Uterus (tissue), 4 donors: ENCODE results near the gene ZNF837. TPM values are rescaled to one million over a fixed set of nuclear protein-coding genes. Genes with fewer than 3 reads are reported as not detected.

Experiments
- DNase-seq, 2 donors: peaks; one replicate each; pipeline ENCODE4 v3.0.0-alpha.2; 2019 to 2020
- H3K27ac ChIP-seq, 2 donors: fragments of 200-600 bp; sonication (generic); 1 replicate in 1 of 2; 2 replicates in 1 of 2; pipeline ENCODE4 v1.5.1; 2016 to 2018
- H3K27me3 ChIP-seq, 2 donors: fragments of 200-600 bp; sonication (generic); one replicate each; pipeline ENCODE4 v1.5.1; 2018 to 2019; ENCODE audit warnings: control low read depth in 1 of 2
- H3K36me3 ChIP-seq, 2 donors: fragments of 200-600 bp; sonication (generic); one replicate each; pipeline ENCODE4 v1.5.1; 2019; ENCODE audit warnings: control low read depth in 1 of 2
- H3K4me1 ChIP-seq, 2 donors: fragments of 200-600 bp; sonication (generic); one replicate each; pipeline ENCODE4 v1.5.1; 2018 to 2019; ENCODE audit warnings: control low read depth in 1 of 2
- H3K4me3 ChIP-seq, 2 donors: fragments of 200-600 bp; sonication (generic); 1 replicate in 1 of 2; 2 replicates in 1 of 2; pipeline ENCODE4 v1.5.1; 2018 to 2019; ENCODE audit warnings: mild to moderate bottlenecking in 1 of 2
- H3K9me3 ChIP-seq, 2 donors: fragments of 200-600 bp; sonication (generic); one replicate each; pipeline ENCODE4 v1.5.1; 2019; ENCODE audit warnings: control low read depth in 1 of 2
- CTCF ChIP-seq, 4 experiments: fragments of 200-600 bp in 2 of 4; fragments of 450-650 bp in 2 of 4; sonication (generic) in 2 of 4; IDR thresholded peaks; one replicate each; pipeline ENCODE4 v1.5.1; 2016 to 2019; ENCODE audit warnings: antibody characterized with exemption in 4 of 4, mild to moderate bottlenecking in 2 of 4, moderate library complexity in 1 of 4
- POLR2A ChIP-seq, 2 donors: fragments of 450-650 bp; IDR thresholded peaks; one replicate each; pipeline ENCODE4 v1.6.1; 2016; ENCODE audit warnings: antibody characterized with exemption in 2 of 2, mild to moderate bottlenecking in 1 of 2, moderate library complexity in 1 of 2
- intact Hi-C: fragments of 100-400 bp; cut with DNase I; formaldehyde crosslinking; loops from one replicate; pipeline ENCODE4 v1.15.1; 2023; ENCODE audit warnings: low total_unique reads
- microRNA-seq: library from miRNA; unstranded; fragments of <30 nt; microRNA quantifications from one replicate; pipeline ENCODE4, GENCODE V29; 2016; ENCODE audit warnings: borderline microRNAs expressed, borderline replicate concordance
- small RNA-seq: library from RNA; depleted of rRNA; stranded (forward); fragments of <200 nt; gene quantifications from one replicate; pipeline ENCODE3, GENCODE V24; 2016
- total RNA-seq, 4 donors: library from RNA; depleted of rRNA in 3 of 4; stranded (reverse); fragments of >200 nt in 3 of 4; gene quantifications; one replicate each; pipeline versions ENCODE4 v1.1.0 to v1.2.4, GENCODE V29; 2014 to 2023
- donor health status: DM: yes; HTN: yes; CAD: no.

The ZNF837 gene
- total RNA-seq, 4 donors from 2014 or later, result 1.6 to 4.6 (median 2.8) TPM; not detected in 1

DNA sequence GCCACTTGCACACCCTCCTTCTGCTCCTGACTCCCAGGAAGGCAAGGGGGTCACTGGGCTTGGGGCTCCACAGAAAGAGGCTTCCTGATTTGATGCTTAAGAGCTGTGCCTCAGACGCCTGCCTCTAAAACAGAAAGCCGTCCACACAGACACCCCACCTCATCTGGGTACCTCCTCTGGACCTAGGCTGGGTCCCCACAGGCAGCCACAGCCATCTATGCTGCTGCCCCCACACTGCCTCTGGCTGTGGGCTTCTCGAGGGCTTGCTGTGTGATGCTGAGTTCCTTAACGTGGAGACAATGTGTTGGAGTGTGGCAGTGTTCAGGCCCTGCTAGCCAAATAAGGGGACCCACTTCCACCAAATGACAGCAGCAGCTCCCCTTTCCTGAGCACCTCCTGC is 62.5 kb downstream of the ZNF837 start:
- intact Hi-C loops, result no loop called here

More for the DNA sequence above, 62.5 kb downstream of the ZNF837 start:
- no peaks in the 10 kb centered on the region for H3K27me3 ChIP-seq
- TF ChIP-seq CTCF (IDR thresholded peaks at IDR 0.05) (no peak), POLR2A (IDR thresholded peaks at IDR 0.05) (no peak)
- H3K4me3 ChIP-seq, result no peak overlapping the region
- H3K36me3 ChIP-seq, result no peaks in the 10 kb centered on the region
- H3K9me3 ChIP-seq, result no peaks in the 10 kb centered on the region
- no peak for DNase-seq
- no peaks in the 10 kb centered on the region for H3K4me1 ChIP-seq
- no peak overlapping the region for H3K27ac ChIP-seq

Small RNA genes lying within 50 kb of the gene (microRNA-seq; reads per million reads assigned to microRNA genes)
- gene MIR4754 (not detected), gene MIR6806 (not detected)

Small RNA genes lying within 50 kb of the gene (small RNA-seq; reads per million reads assigned to genes)
- gene MIR4754, result not detected
- gene MIR6806, result not detected
- gene RNA5SP473, result not detected

Other genes with a start within 250 kb of the ZNF837 start
- gene ZNF329, start 230.2 kb downstream of the ZNF837 start, total RNA-seq, result 10 to 100 TPM in 3 of 4 donors, 1 to 10 TPM in 1; 2.6 to 29.7 (median 13.3) TPM
- 10 to 100 TPM; 10.8 to 34.3 (median 29.7) TPM for gene ZNF274, start 198.0 kb downstream of the ZNF837 start, total RNA-seq
- gene ZNF544, start 152.1 kb downstream of the ZNF837 start, total RNA-seq, result 10 to 100 TPM in 3 of 4 donors, 1 to 10 TPM in 1; 2.6 to 67.0 (median 43.7) TPM
- 10 to 100 TPM in 1 of 4 donors, 1 to 10 TPM in 3; 1.8 to 10.8 (median 8.2) TPM for gene ZNF8, start 102.1 kb downstream of the ZNF837 start, total RNA-seq
- gene ERVK3-1, start 75.7 kb downstream of the ZNF837 start, total RNA-seq, result 10 to 100 TPM; 27.1 to 62.1 (median 39.2) TPM
- 1 to 10 TPM; 3.9 to 5.1 (median 4.6) TPM for gene ZSCAN22, start 54.0 kb downstream of the ZNF837 start, total RNA-seq
- 100 to 1,000 TPM in 1 of 4 donors, 10 to 100 TPM in 1, 1 to 10 TPM in 2; 2.8 to 108 (median 12.9) TPM for gene A1BG, start 27.5 kb downstream of the ZNF837 start, total RNA-seq
- 1 to 10 TPM in 3 of 4 donors, not detected in 1; 3.4 to 7.2 (median 6.8) TPM for gene ZNF497, start 18.3 kb downstream of the ZNF837 start, total RNA-seq
- gene RPS5, start 6.2 kb upstream of the ZNF837 start, total RNA-seq, result 1,000 to 10,000 TPM; 1,103 to 4,958 (median 2,770) TPM
- not detected for gene RNF225, start 14.6 kb upstream of the ZNF837 start, total RNA-seq
- gene ZNF584, start 27.6 kb upstream of the ZNF837 start, total RNA-seq, result 10 to 100 TPM in 2 of 4 donors, 1 to 10 TPM in 2; 1.5 to 26.6 (median 16.4) TPM
- 10 to 100 TPM in 1 of 4 donors, 1 to 10 TPM in 3; 4.4 to 19.8 (median 7.6) TPM for gene ZNF132, start 59.1 kb upstream of the ZNF837 start, total RNA-seq
- 10 to 100 TPM in 1 of 4 donors, 1 to 10 TPM in 3; 1.2 to 17.5 (median 7.3) TPM for gene ZNF324B, start 70.6 kb upstream of the ZNF837 start, total RNA-seq
- gene ZNF324, start 86.0 kb upstream of the ZNF837 start, total RNA-seq, result 10 to 100 TPM in 3 of 4 donors, 1 to 10 TPM in 1; 2.9 to 75.1 (median 27.1) TPM
- gene ZNF446, start 95.3 kb upstream of the ZNF837 start, total RNA-seq, result 10 to 100 TPM in 3 of 4 donors, 1 to 10 TPM in 1; 1.8 to 18.7 (median 11.4) TPM
- 10 to 100 TPM in 1 of 4 donors, 1 to 10 TPM in 3; 1.8 to 10.2 (median 6.7) TPM for gene SLC27A5, start 131.0 kb upstream of the ZNF837 start, total RNA-seq
- gene ZBTB45, start 138.8 kb upstream of the ZNF837 start, total RNA-seq, result 10 to 100 TPM in 1 of 4 donors, 1 to 10 TPM in 2, under 1 TPM in 1; 0.88 to 17.8 (median 3.8) TPM
- gene TRIM28, start 163.0 kb upstream of the ZNF837 start, total RNA-seq, result 100 to 1,000 TPM; 192 to 322 (median 280) TPM
- gene CHMP2A, start 174.1 kb upstream of the ZNF837 start, total RNA-seq, result 10 to 100 TPM; 30.9 to 77.8 (median 56.0) TPM
- 10 to 100 TPM in 3 of 4 donors, 1 to 10 TPM in 1; 6.1 to 63.7 (median 24.9) TPM for gene UBE2M, start 177.6 kb upstream of the ZNF837 start, total RNA-seq
- 10 to 100 TPM; 26.5 to 41.5 (median 30.0) TPM for gene MZF1, start 192.3 kb upstream of the ZNF837 start, total RNA-seq